SHP77 (cell line): ENCODE data around the gene ZNF366.

Experiments
- DNase-seq, 2 experiments: peaks; one replicate each; lab custom pipeline; 2025; lab: John Stamatoyannopoulos, UW

Gene ZNF366

DNA sequence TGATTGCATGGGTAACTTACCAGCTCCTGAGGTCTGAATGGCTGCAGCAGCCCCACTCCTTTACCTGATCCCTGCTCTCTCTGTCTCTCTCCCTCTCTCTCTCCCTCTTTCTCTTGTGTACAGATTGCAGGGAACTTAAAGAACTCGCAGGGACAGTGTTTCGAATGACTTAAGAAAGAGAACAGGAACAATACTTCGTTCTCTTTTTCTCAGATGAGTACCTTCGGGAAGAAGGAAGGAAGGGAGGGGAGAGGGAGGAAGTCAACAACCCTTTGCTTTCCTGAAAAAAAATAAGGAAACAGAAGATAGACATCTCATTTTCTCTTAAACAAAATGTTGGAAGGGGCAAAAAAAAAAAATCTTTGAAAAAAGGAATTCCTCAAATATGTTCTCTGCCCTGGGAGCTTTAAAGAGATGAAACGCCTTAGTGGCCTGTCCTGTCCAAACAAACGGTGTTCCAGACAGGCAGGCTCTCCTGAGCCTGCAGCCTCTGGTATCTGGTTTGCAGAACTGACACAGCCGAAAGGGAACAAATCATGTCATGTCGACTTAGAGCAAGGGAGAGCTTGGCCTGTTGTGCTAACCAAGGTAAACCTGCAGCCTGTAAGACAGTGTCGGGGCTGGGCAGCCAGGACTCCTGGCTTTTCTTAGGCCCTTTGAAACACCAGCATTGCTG is at the start of gene ZNF366:
TSS of gene ZNF366 (minus strand) at position 180 of the 676 bp plus-strand sequence. CDS start 45,914 bp downstream, outside the sequence.
- no peak for DNase-seq

- DNase-seq, result peak; percentile 39 to 52
These were observed 49.3 kb upstream of the ZNF366 start for GRCh38 chr5:72556351-72557166.

GRCh38 chr5:72555871-72556270 is 48.7 kb upstream of the ZNF366 start:
- no peak for DNase-seq

DNA sequence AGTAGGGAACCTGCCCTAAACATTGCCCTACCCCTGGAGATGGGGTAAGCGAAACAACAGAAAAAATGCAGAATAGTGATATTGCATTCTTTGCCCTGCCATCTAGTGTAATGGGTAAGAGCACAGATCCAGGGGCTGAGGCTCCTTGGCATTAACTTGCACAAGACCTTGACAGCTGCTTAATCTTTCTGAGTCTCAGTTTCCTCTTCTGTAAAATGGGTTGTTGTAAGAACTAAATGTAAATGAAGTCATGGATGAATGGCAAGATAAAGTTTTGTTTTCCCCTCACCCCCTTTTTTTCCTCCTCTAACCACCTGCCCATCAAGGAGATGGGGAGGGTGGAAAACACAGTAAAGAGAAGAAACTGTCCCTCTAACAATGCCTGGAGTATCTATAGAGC is 47.7 kb upstream of the ZNF366 start:
- DNase-seq, result no peak

- no peak for DNase-seq
These were observed 44.9 kb upstream of the ZNF366 start for GRCh38 chr5:72552041-72552557.

GRCh38 chr5:72550595-72550994 is 43.4 kb upstream of the ZNF366 start:
- no peak for DNase-seq

DNA sequence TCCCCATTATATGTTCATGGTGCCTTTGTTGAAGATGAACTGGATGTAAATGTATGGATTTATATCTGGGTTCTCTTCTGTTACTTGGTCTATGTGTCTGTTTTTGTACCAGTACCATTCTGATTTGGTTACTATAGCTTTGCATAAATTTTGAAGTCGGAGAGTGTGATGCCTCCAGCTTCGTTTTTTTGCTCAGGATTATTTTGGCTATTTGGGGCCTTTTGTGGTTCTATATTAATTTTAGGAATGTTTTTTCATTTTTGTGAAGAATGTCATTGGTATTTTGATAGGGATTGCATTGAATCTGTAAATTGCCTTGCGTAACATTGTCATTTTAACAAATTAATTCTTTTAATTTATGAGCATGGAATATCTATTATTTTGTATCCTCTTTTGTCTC is 36.6 kb upstream of the ZNF366 start:
- no peak for DNase-seq

- DNase-seq, result no peak
These were observed 36.2 kb upstream of the ZNF366 start for GRCh38 chr5:72543365-72543764.

DNA sequence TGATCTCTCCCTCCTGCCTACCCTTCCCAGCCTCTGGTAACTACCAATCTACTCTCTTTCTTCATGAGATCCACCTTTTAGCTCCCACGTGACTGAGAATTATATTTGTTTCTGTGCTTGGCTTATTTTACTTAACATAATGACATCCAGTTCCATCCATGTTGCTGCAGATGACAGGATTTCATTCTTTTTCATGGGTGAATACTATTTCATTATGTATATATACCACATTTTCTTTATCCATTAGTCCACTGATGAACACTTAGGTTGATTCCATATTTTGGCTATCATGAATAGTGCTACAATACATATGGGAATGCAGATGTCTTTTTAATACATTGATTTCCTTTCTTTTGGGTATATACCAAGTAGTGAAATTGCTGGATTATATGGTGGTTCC is 35.5 kb upstream of the ZNF366 start:
- DNase-seq, result no peak

- no peak for DNase-seq
These were observed 34.5 kb upstream of the ZNF366 start for GRCh38 chr5:72541501-72542225.

DNA sequence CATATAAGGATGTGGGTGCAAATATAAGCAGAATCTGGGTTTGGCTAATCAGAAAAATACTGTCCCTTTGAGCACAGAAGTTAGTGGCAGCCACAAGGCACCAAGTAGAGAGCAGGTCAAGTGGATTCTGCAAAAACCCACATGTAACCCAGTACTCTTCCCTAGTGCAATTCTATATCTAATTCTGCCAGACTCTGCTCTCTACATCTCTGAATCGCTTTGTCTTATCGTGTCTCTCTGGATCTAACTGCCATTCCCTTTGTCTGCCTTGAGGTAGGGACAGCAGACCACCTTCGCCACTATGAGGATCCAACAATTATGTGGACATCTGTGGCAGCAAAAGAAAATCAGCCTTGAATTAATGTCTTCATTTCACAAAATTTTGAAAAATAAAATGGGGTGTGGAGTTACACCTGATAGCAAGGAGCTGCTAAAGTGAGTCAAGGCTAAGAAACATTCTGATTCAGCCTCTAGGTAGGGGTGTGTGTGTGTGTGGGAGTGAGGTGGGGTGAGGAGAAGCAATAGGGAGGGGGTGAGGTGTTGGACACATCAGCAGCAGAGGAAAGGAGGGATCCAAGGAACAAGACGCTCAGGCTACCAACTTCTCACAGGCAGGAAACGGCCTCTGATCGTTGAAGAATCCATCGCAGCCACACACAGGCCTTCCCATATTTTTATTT is 33.7 kb upstream of the ZNF366 start:
- DNase-seq, result no peak

GRCh38 chr5:72539726-72540125 is 32.5 kb upstream of the ZNF366 start:
- DNase-seq, result no peak

DNA sequence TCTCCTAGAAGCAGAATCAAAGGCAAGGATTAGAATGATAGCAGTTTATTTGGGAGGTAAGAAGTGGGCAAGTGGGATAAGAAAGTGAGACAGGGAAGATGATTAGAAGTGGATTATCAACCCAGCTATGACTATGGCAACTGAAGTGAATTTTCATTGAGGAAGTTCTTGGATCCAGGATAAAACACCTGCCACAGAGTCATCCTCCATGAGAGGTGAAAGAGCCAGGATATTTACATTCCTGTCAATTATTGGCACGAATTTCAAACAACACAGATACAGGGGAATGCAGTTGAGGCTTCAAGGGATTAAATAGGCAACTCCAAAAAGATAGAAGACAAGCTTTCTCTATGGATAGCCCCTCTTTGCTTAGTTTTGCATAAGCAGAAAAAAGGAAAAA is 31.8 kb upstream of the ZNF366 start:
- DNase-seq, result no peak

DNA sequence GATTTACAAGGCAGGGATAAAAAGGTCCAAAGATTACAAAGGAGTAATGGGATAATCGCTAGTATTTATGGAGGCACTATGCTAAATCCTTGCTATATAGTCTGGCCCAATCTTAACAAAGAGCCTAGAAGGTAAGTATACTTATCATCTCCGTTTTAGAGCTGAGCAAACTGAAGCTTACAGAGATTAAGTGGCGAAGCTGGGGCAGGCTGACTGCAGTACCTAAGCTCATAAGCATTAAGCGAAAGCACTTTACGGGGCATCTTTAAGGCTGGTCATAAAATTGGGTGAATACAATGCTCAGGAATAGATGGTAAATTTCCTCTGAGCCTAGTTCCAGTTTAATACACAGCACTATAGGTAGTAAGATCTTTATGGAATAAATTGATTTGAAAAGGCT is 30.0 kb upstream of the ZNF366 start:
- no peak for DNase-seq

DNA sequence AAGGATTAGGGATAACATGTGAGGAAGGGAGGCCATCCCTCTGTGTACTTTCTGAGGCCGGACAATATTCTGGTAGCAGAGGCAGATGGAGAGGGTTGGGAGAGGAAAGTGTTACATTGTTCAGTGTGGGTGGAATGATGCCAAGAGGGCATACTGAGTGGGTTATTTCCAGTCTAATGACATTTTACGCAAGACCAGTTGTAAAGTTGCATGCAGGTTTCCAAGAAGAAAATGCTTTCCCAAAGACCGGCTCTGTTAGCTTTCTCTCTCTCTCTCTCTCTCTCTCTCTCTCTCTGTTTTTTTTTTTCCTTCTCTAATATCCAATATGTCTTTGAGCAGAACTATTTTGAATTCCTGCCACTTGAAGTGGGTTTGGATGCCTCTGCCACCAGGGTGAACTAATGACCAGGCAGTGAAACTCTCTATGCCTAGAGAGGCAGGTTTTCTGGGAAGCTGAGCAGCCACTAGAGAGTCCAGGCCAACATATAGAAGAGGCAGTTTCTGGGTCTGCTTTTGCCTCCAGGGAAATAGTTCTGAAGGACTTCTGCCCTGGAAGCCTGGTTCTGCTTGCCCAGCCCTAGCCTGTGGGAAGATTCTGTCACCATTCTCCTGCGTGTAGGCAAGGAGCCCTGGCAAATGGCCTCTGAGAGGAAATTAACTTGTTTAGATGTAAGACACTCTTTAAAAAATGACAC is 24.4 kb upstream of the ZNF366 start:
- DNase-seq, result no peak

GRCh38 chr5:72530196-72530595 is 23.0 kb upstream of the ZNF366 start:
- no peak for DNase-seq

DNA sequence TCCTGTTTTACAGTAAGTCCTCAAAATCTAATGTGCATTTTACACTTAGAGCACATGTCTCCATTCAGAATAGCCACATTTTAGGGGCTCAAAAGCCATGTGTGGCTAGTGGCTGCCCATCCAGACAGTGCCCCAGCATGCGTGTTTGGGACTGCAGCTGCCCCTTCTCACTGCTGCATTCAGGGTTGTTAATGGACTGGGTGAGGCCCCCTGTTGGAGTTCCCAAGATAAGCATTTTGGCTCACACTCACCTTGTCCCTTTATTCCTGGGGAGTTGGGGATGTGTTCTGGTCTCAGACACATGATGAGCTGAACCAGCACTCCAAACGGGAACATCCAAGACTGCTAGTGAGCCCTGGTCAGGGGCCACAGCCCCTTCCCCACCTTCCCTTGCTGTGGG is 22.2 kb upstream of the ZNF366 start:
- no peak for DNase-seq

DNA sequence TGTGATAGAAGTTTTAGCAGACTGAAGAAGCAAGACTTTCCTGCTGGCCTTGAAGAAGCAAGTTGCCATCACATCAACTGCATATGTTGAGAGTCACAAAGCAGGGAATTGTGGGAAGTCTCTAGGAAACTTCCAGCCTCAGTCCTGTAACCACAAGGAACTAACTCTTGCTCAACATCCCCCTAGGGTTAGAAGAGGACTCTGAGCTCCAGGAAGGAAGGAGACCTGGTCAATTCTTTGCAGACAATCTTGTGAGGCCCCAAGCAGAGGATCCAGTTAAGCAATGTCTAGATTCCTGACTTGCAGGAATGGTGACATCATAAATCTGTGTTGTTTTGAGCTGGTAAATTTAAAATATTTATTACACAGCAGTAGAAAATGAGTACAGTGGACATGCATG is 18.6 kb upstream of the ZNF366 start:
- no peak for DNase-seq

DNA sequence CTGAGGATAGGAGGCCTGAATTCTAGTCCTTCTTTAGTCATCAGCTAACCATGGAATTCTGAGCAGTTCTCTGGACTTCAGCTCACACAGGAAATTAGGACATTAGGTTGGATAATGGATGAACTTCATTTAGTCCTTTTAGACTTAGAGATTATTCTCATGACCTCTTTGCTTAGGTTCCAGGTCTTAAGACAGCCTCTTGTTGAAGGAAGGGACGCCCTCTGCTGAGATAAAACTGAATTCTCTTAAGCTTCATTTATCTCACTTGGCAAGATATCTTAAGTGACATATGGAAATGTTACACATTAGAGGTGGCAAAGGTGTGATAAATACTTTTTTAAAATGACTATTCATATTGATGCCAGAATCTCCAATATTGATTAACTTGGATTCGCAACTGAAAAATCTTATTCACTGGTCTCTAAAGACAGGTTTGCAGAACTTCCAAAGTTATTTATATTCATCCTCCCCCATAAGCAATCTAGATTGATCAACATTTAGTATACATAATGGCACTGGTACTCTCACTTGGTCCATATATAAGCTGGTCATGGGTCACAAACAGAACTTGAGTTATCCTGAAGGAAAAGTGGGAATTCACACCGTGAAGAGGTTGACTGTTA is 16.9 kb upstream of the ZNF366 start:
- DNase-seq, result peak in 1 of 2 experiments; percentile 26

- no peak for DNase-seq
These were observed 15.4 kb upstream of the ZNF366 start for GRCh38 chr5:72522607-72523006.

DNA sequence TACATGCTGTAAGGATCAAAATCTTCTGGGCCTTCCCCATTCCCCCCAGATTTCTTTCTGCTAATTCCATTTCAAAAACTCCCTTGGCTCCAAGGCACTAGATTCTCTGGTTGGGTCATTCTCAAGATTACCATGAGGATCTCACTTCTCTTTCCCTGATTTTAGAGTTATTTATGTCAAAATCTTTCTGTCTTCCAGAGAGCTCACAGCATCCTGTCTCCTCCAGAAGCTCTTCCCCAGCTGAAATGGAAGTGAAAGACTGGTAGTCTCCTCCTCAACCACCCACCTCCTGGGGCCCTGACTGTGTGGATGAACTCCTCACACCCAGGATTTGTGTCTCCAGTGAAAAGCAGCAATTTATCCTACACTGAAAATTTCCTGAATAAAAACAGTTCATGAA is 11.9 kb upstream of the ZNF366 start:
- DNase-seq, result no peak
